OCI-M2 (cell line): ENCODE measurements around the gene GSTO2.

Source experiments
- DNase-seq: peaks from one replicate; lab custom pipeline; 2025; ENCODE audit not compliant: unreplicated experiment; lab: John Stamatoyannopoulos, UW

Gene GSTO2

DNA sequence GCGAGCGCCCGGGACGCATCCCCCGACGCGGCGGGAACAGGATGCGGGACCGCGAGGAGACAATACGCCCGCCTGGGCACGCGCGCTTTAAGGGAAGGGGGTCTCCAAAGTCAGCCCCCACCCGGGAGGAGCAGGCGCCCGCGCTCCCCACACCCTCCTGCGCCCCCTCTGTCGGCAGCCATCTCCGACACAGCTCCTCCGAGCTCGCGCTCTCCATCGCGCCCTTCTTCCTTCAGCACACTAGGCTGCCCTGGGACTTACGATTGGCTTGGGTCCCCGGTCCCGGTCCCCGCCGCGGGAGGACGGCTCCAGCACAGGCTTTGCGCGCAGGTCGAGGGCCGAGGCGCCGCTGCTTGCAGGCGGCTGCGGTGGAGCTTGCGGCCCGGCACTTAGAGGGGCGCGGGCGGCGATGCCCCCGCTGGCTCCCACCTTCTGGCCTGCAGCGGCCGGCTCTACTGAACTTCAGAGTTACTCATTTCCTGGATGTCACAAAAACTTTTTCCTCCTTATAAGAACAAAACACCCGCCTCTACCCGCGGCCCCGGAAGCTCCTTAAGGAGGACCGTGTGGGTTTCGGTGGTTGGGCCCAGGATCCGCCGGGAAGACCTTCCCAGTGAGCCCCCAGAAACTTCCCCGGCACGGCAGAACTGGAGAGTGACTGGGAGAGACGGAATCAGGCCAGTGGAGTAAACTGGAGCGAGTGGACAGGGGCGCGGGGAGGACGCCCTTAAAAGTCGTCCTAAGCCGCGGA is 69.2 kb downstream of the GSTO2 start, which contains the start of gene ITPRIP:
Gene ITPRIP, minus strand, starts transcription at position 481 of the 751 bp plus-strand sequence. CDS start 22,414 bp downstream, outside the sequence.
- peak; percentile 62 for DNase-seq

DNA sequence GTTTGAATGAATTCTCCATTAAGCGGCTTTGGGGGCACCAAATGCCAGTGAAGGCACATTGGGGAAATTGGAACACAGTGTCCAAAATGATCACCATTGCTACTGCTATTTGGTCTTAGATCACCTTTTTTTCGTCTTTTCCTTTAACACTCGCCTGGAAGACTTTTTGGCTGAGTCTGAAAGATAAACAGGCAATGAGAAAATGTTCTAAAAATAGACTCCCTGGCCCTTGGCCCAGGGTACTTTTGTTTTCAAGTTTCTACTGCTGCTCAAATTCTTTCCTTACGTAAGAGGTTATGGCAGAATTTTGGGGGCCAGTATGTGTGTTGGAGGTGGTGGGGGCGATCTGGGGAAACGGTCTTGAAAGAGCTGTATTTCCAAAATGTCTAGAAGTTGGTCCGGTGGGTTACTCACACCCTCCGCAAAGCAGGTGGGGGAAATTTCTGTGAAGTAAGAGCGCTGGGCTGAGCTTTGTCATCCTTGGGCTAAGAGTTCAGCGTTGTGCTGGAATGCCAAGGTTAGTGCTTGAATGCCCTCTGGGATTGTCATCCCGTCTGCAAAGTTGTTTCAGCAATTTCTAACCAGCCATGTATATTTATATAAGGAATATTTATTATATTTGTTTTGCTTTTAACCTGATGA is 70.6 kb downstream of the GSTO2 start:
- no peak for DNase-seq

DNA sequence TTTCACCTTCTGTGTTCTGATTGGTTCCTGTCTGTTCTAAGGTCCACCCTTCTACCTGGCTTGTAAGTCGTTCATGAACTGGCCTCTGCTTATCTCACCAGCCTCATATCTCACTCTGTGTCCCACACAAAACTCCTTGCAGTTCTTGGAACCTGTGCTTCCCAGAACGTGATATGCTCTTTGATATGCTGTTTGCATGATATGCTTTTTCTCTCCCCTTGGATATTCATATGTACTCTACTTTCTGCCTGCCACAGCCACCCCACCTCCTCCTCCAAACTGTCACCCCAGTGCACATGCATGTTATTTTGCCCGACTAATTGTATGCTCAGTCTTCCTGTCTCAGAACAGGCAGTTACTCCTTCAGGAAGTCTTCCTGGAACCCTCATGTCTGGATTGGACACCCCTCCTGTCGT is 71.1 kb downstream of the GSTO2 start:
- DNase-seq: no peak

GRCh38 chr10:104340641-104341040 is 71.7 kb downstream of the GSTO2 start:
- DNase-seq: no peak

DNA sequence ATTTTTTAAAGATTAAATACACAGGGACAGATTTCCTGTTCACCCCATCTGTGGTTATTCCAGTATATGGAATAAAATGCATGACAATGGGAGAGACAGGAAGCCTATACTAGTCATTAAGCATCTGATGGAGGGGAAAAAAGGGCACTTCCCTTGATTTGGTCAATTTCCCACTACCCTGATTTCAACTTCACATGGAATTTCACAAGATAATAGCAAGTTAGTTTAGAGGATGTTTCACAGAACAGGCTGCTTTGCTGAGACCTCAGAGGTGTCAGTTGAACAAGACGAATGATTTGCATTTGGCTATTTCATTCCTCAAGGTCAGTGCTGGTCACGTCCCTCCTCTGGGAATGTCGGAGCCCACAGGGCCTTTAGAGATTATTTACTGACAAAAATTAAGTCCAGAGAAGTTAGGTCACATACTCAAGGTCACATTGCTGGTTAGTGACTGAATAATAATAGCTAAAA is 74.0 kb downstream of the GSTO2 start:
- no peak for DNase-seq

- no peak for DNase-seq
Observed at GRCh38 chr10:104344219-104344618, 75.2 kb downstream of the GSTO2 start.

DNA sequence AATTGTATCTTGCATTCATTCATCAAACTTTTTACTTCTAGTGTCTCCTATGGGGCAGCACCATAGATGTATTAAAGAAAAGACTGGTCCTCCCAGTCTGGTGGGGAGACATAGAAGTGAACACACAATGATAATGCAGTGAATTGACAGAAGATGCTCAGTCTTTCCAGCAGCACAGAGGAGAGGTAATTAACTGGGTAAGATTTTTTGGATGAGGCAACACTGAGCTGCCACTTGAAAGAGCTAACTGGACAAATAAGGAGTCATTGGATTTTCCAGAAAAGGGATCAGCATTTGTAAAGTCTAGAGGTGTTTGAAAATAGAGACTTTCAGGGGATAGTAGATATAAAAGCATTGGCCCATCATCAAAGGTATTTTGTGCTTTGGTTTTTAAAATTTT is 76.5 kb downstream of the GSTO2 start:
- DNase-seq: no peak

DNA sequence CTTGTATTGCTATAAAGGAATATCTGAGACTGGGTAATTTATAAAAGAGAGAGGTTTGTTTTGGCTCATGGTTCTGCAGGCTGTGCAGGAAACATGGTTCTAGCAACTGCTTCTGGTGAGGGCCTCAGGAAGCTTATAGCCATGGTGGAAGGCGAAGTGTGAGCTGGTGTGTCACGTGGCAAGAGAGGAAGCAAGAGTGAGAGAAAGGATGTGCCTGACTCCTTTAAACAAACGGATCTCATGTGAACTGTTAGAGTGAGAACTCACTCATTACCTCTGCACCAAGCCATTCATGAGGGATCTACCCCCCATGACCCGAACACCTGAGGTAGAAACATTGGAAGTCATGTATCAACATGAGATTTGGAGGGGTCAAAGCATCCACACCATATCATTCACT is 77.0 kb downstream of the GSTO2 start:
- no peak for DNase-seq

- no peak for DNase-seq
Observed at GRCh38 chr10:104347295-104348045, 78.5 kb downstream of the GSTO2 start.

DNA sequence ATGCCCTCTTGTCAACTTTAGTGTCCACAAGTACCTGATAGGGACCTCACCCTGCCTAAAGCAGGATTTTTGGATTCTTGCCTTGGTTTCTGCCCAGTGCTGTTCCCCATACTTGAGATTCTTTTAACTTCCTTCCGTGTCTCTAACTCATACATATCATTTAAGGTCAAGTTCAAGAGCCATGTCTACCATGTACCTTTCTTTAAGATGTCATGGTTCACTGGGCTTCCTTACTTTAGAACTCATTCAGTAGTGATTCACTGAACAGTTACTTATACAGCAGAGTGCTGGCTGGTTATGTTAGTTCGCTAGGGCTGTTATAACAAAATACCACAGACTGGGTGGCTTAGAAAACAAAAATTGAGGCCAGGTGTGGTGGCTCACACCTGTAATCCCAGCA is 79.6 kb downstream of the GSTO2 start:
- DNase-seq: no peak

- no peak for DNase-seq
Observed at GRCh38 chr10:104349623-104350126, 80.7 kb downstream of the GSTO2 start.

GRCh38 chr10:104350127-104350635 is 81.2 kb downstream of the GSTO2 start:
- no peak for DNase-seq

- DNase-seq: no peak
Observed at GRCh38 chr10:104351061-104351702, 82.2 kb downstream of the GSTO2 start.

DNA sequence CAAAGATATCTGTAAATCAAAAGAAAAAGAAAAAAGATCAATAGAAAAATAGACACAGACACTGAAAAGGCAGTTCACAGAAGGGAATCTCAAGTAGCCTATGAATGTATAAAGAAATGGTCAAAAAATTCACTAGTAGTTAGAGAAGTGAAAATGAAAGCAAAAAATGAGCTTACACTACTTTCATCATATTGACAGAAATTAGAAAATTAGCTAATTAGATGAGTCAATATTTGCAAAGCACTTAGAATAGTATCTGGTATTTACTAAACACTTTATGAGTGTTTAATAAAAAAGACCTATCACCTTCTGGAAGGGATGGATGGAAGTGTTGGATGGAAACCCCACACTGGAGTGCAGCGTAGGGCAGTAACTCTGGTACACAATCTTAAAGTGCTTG is 82.9 kb downstream of the GSTO2 start:
- no peak for DNase-seq

DNA sequence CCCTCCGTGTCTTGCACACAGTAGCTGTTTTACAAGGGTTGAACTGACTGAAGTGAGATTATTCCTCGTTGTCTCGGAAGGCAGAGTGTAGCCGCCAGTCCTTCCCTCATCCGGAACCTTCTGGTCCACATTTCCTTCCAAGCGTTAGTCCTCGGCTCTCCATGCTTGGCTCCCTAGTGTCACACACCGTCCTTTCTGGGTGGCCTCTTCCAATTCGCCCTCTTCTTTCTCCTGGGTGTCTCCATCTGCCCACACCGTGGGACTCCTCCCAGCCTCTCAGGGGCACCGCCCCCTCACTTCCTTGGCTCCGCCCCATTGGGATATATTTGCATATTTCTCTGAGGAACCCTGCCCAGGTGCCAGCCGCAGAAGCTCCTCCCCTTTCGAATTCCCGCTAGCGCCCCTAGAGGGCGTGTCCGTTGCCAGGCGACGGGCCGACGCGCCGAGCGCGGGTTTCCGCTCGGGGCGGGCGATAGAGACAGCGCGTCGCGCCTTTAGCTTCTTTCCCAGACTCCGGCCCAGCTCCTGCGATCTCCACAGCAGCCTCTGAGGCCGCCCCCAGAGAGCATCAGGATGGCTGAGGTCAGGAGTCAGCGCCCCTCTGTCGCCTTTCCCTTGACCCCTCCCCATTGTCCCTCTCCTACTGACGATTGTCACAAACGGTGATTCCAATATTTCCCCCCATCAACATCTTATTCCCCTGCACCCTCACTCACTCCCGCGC is 84.5 kb downstream of the GSTO2 start, which contains the start of gene CFAP58:
Gene CFAP58, plus strand, starts transcription at position 509 of the 724 bp plus-strand sequence. Its CDS starts 65 bp downstream, at position 574.
- DNase-seq: peak; percentile 72
